ENCODE measurements around the gene NACA. TPM values are rescaled to one million over a fixed set of nuclear protein-coding genes. Genes with fewer than 3 reads are reported as not detected.

The NACA gene
- polyA plus RNA-seq, 1 of the 3 experiments (the other 2 are of a cell fraction), result 523 TPM

- H3K4me2 ChIP-seq, result peak overlapping the region; percentile 91
- H3K27ac ChIP-seq (ENCODE audit: low read depth in 2 of 2, low read length in 1 of 2), result peak overlapping the region; percentile 91 to 93
- 28% methylated on average over 7 of the region's 7 CpGs for WGBS (ENCODE audit: low lambda C conversion rate)
- H3K9me2 ChIP-seq, result no peaks in the 10 kb centered on the region
- POLR2A ChIA-PET, result interaction anchor here (0.5 to 1.5 kb wide), 19 partner anchors 9 to 449 kb away, joined by 3 to 19 read pairs (median 4); partner anchors contain the start of genes CNPY2 and PTGES3
- peak overlapping the region; percentile 92 to 94 for H3K4me3 ChIP-seq (ENCODE audit: low read depth in 2 of 2, low read length in 1 of 2)
- H3K27me3 ChIP-seq (ENCODE audit: insufficient read depth), result no peaks in the 10 kb centered on the region
- peaks cover 19% of the 10 kb centered on the region for H3F3A ChIP-seq (replicated peaks; ENCODE audit: insufficient read depth)
- DNase-seq, result no peak
- H3K9ac ChIP-seq, result peak overlapping the region; percentile 98
- TF ChIP-seq CHD2 (IDR thresholded peaks at IDR 0.05; ENCODE audit: low read length, partially characterized antibody) (no peak), RXRA (IDR thresholded peaks at IDR 0.05; ENCODE audit: borderline replicate concordance, low read depth) (no peak), POLR2AphosphoS5 (IDR thresholded peaks at IDR 0.05; ENCODE audit: low read depth, low read length) (no peak), MEF2A (IDR thresholded peaks at IDR 0.05; ENCODE audit: borderline replicate concordance, low read depth) (no peak), EP300 (IDR thresholded peaks at IDR 0.05; ENCODE audit: borderline replicate concordance in 1 of 2, low read depth in 1 of 2, low read length in 1 of 2) (no peak), TCF12 (IDR thresholded peaks at IDR 0.05) (no peak), RFX5 (IDR thresholded peaks at IDR 0.05; ENCODE audit: low read length) (no peak), SIN3A (IDR thresholded peaks at IDR 0.05; ENCODE audit: borderline replicate concordance, low read depth, low read length) (no peak), GATA2 (CRISPR knock-in tag; IDR thresholded peaks at IDR 0.05) (no peak), ELF1 (IDR thresholded peaks at IDR 0.05) (no peak), EZH2phosphoT487 (IDR thresholded peaks at IDR 0.05; ENCODE audit: borderline replicate concordance, low read depth) (no peak), YY1 (IDR thresholded peaks at IDR 0.05; ENCODE audit: low read depth) (no peak)
- H3K4me1 ChIP-seq (ENCODE audit: control insufficient read depth in 1 of 2, insufficient read depth in 2 of 2, low read depth in 1 of 2, low read length in 1 of 2), result peaks cover 24 to 30% of the 10 kb centered on the region in 2 experiments
- peaks cover 36% of the 10 kb centered on the region for H4K20me1 ChIP-seq (ENCODE audit: insufficient read depth)
- H3K36me3 ChIP-seq (replicated peaks in 1 of 2; ENCODE audit: control insufficient read depth in 1 of 2, insufficient read depth in 2 of 2, low read length in 1 of 2), result peaks cover 22 to 24% of the 10 kb centered on the region in 2 experiments
- H3K79me2 ChIP-seq (ENCODE audit: insufficient read depth), result peaks cover 44% of the 10 kb centered on the region
- CTCF ChIA-PET, result interaction anchor here (0.6 to 1.3 kb wide), 5 partner anchors 14 to 336 kb away, joined by 3 to 4 read pairs (median 3); no protein-coding TSS in a partner anchor
- peak overlapping the region; percentile 88 for H2AFZ ChIP-seq (ENCODE audit: low read depth)
- H3K9me3 ChIP-seq, result no peaks in the 10 kb centered on the region
These were observed 614 bp upstream of the NACA start for GRCh38 chr12:56725723-56726102.

GRCh38 chr12:56724701-56724971, 463 bp downstream of the NACA start:
- TF ChIP-seq FOXJ3 (CRISPR knock-in tag; IDR thresholded peaks at IDR 0.05), result no peak
- 3% methylated on average over 8 of the region's 9 CpGs for WGBS (ENCODE audit: low lambda C conversion rate)
- Histone ChIP-seq H3K9me3 (no peaks in the 10 kb centered on the region), H3K79me2 (ENCODE audit: insufficient read depth) (peaks cover 55% of the 10 kb centered on the region), H3F3A (replicated peaks; ENCODE audit: insufficient read depth) (peaks cover 16% of the 10 kb centered on the region), H2AFZ (ENCODE audit: low read depth) (no peak overlapping the region; the same call in 1 of the 2 replicates), H4K20me1 (ENCODE audit: insufficient read depth) (peaks cover 47% of the 10 kb centered on the region), H3K4me1 (ENCODE audit: control insufficient read depth in 1 of 2, insufficient read depth in 2 of 2, low read depth in 1 of 2, low read length in 1 of 2) (peaks cover 27 to 30% of the 10 kb centered on the region in 2 experiments), H3K27me3 (ENCODE audit: insufficient read depth) (no peaks in the 10 kb centered on the region), H3K9me2 (no peaks in the 10 kb centered on the region), H3K27ac (ENCODE audit: low read depth in 2 of 2, low read length in 1 of 2) (peak overlapping the region; percentile 91 to 93), H3K9ac (peak overlapping the region; percentile 98), H3K4me3 (ENCODE audit: low read depth in 2 of 2, low read length in 1 of 2) (peak overlapping the region; percentile 92 to 94), H3K36me3 (replicated peaks in 1 of 2; ENCODE audit: control insufficient read depth in 1 of 2, insufficient read depth in 2 of 2, low read length in 1 of 2) (peaks cover 31 to 35% of the 10 kb centered on the region in 2 experiments), H3K4me2 (peak overlapping the region; percentile 91)
- ChIA-PET CTCF (no interaction called here), POLR2A (interaction anchor here (1.0 kb wide), 1 partner anchor 12 kb away, joined by 4 read pairs; no protein-coding TSS in a partner anchor)
- no peak for DNase-seq
